ENCODE measurements around the gene TMEM109.

GRCh38 chr11:60936467-60937143 is 22.6 kb downstream of the TMEM109 start:
- TF ChIP-seq CTCF (conservative IDR thresholded peaks at IDR 0.05; ENCODE audit: low read depth, low read length) (no peak), POLR2A (IDR thresholded peaks at IDR 0.05; ENCODE audit: low read depth, low read length) (no peak), RFX5 (IDR thresholded peaks at IDR 0.05; ENCODE audit: low read depth, low read length) (no peak), NFE2L2 (IDR thresholded peaks at IDR 0.05; ENCODE audit: low read depth, low read length) (no peak), MAFK (IDR thresholded peaks at IDR 0.05; ENCODE audit: low read depth, low read length) (no peak)
